Mesenchymal stem cell (in vitro differentiated cells and primary cell): Measurements from ENCODE around the gene CCDC187.

Source experiments
- DNase-seq: peaks from one replicate; pipeline ENCODE4 v3.0.0-alpha.2; 2013
- H2AFZ ChIP-seq: one replicate; pipeline ENCODE4 v1.6.1; 2013; ENCODE audit warnings: low read depth, mild to moderate bottlenecking, control low read depth, inconsistent platforms, low read length, moderate library complexity
- H2AK5ac ChIP-seq: 2 replicates; pipeline ENCODE4 v1.6.1; 2013; ENCODE audit warnings: low read length, moderate library complexity, mild to moderate bottlenecking, inconsistent platforms; ENCODE audit not compliant: severe bottlenecking
- H2BK120ac ChIP-seq: one replicate; pipeline ENCODE4 v1.6.1; 2013; ENCODE audit warnings: low read depth, mild to moderate bottlenecking, inconsistent platforms, low read length, moderate library complexity
- H2BK12ac ChIP-seq, 2 experiments: one replicate each; pipeline ENCODE4 v1.6.1; 2013; ENCODE audit warnings: inconsistent platforms in 2 of 2, low read length in 2 of 2, mild to moderate bottlenecking in 2 of 2, moderate library complexity in 2 of 2, control low read depth in 1 of 2
- H2BK15ac ChIP-seq: one replicate; pipeline ENCODE4 v1.6.1; 2013; ENCODE audit warnings: mild to moderate bottlenecking, low read depth, inconsistent platforms; ENCODE audit not compliant: poor library complexity, severe bottlenecking
- H2BK5ac ChIP-seq: 2 replicates; pipeline ENCODE4 v1.6.1; 2013; ENCODE audit warnings: low read depth, mild to moderate bottlenecking, low read length, control low read depth, inconsistent platforms; ENCODE audit not compliant: poor library complexity, severe bottlenecking
- H3K14ac ChIP-seq, 2 experiments: one replicate each; pipeline ENCODE4 v1.6.1; 2013; ENCODE audit warnings: inconsistent platforms in 2 of 2, low read length in 2 of 2, control low read depth in 1 of 2, mild to moderate bottlenecking in 1 of 2, moderate library complexity in 1 of 2
- H3K18ac ChIP-seq, 2 experiments: one replicate each; pipeline ENCODE4 v1.6.1; 2013; ENCODE audit warnings: inconsistent platforms in 2 of 2, low read length in 2 of 2, control low read depth in 1 of 2, low read depth in 1 of 2, mild to moderate bottlenecking in 1 of 2
- H3K23ac ChIP-seq, 2 experiments: one replicate each; pipeline ENCODE4 v1.6.1; 2013; ENCODE audit warnings: inconsistent platforms in 2 of 2, low read length in 2 of 2, mild to moderate bottlenecking in 2 of 2, moderate library complexity in 2 of 2, control low read depth in 1 of 2
- H3K27ac ChIP-seq: 2 replicates; pipeline ENCODE4 v1.5.1; 2013; ENCODE audit warnings: mild to moderate bottlenecking, moderate library complexity, low read length, control low read depth, inconsistent platforms; ENCODE audit not compliant: poor library complexity, severe bottlenecking
- H3K27me3 ChIP-seq, 2 experiments: 2 replicates each; pipeline versions ENCODE4 v1.6.1 to v1.7.0; 2013; ENCODE audit warnings: low read length in 2 of 2, mild to moderate bottlenecking in 2 of 2, moderate library complexity in 2 of 2, control low read depth in 1 of 2, inconsistent platforms in 1 of 2; ENCODE audit not compliant: control insufficient read depth in 1 of 2, insufficient read depth in 1 of 2
- H3K36me3 ChIP-seq, 2 experiments: 2 replicates each; pipeline versions ENCODE4 v1.6.1 to v1.7.0; 2013; ENCODE audit warnings: low read length in 2 of 2, control low read depth in 1 of 2, inconsistent platforms in 1 of 2, low read depth in 1 of 2, mild to moderate bottlenecking in 1 of 2; ENCODE audit not compliant: insufficient read depth in 2 of 2, control insufficient read depth in 1 of 2
- H3K4ac ChIP-seq, 2 experiments: one replicate each; pipeline ENCODE4 v1.6.1; 2013; ENCODE audit warnings: inconsistent platforms in 2 of 2, low read length in 2 of 2, mild to moderate bottlenecking in 2 of 2, moderate library complexity in 2 of 2, control low read depth in 1 of 2, low read depth in 1 of 2
- H3K4me1 ChIP-seq: 2 replicates; pipeline ENCODE4 v1.6.1; 2013; ENCODE audit warnings: low read depth, low read length, control low read depth; ENCODE audit not compliant: control insufficient read depth, insufficient read depth
- H3K4me2 ChIP-seq: 2 replicates; pipeline ENCODE4 v1.6.1; 2013; ENCODE audit warnings: low read length, mild to moderate bottlenecking, inconsistent platforms; ENCODE audit not compliant: poor library complexity, severe bottlenecking
- H3K4me3 ChIP-seq, 2 experiments: 2 replicates each; pipeline versions ENCODE4 v1.5.1 to v1.7.0; 2013; ENCODE audit warnings: low read length in 2 of 2, mild to moderate bottlenecking in 2 of 2, control low read depth in 1 of 2, low read depth in 1 of 2; ENCODE audit not compliant: insufficient read depth in 1 of 2
- H3K79me1 ChIP-seq: replicated peaks from 2 replicates; pipeline ENCODE4 v1.6.1; 2013; ENCODE audit warnings: mild to moderate bottlenecking, control low read depth, low read length, inconsistent platforms; ENCODE audit not compliant: poor library complexity, severe bottlenecking
- H3K9ac ChIP-seq: 2 replicates; pipeline ENCODE4 v1.7.0; 2013; ENCODE audit warnings: mild to moderate bottlenecking, low read length, moderate library complexity
- H3K9me3 ChIP-seq: 2 replicates; pipeline ENCODE4 v1.7.0; 2013; ENCODE audit warnings: mild to moderate bottlenecking, low read length; ENCODE audit not compliant: control insufficient read depth
- H4K8ac ChIP-seq: one replicate; pipeline ENCODE4 v1.6.1; 2013; ENCODE audit warnings: inconsistent platforms, mild to moderate bottlenecking, low read length, moderate library complexity
- H4K91ac ChIP-seq: one replicate; pipeline ENCODE4 v1.6.1; 2013; ENCODE audit warnings: mild to moderate bottlenecking, low read length, inconsistent platforms
- WGBS: methylation state at CpG from one replicate; pipeline ENCODE4 v1.1.7; 2013; ENCODE audit warnings: mixed read lengths; 5-methylcytosine and 5-hydroxymethylcytosine counted together

CCDC187 gene

GRCh38 chr9:136239983-136240330, 63.9 kb downstream of the CCDC187 start:
- WGBS, result 94% methylated on average over 1 of the region's 2 CpGs

GRCh38 chr9:136239135-136239982, 64.5 kb downstream of the CCDC187 start:
- no peaks in the 10 kb centered on the region for H3K27me3 ChIP-seq
- no peak overlapping the region for H2AK5ac ChIP-seq
- no peak overlapping the region for H3K4ac ChIP-seq
- peaks cover 9% of the 10 kb centered on the region for H3K4me1 ChIP-seq
- no peak overlapping the region for H2BK5ac ChIP-seq
- H3K18ac ChIP-seq, result no peak overlapping the region
- no peak overlapping the region for H3K4me2 ChIP-seq
- no peak overlapping the region for H3K9ac ChIP-seq
- peaks cover 74% of the 10 kb centered on the region for H3K79me1 ChIP-seq
- H3K4me3 ChIP-seq, result no peak overlapping the region
- no peak overlapping the region for H2BK15ac ChIP-seq
- no peak overlapping the region for H3K14ac ChIP-seq
- no peak overlapping the region for H4K8ac ChIP-seq
- no peak overlapping the region for H2AFZ ChIP-seq
- no peak overlapping the region for H3K27ac ChIP-seq
- DNase-seq, result no peak
- no peak overlapping the region for H2BK120ac ChIP-seq
- H3K23ac ChIP-seq, result no peak overlapping the region
- H3K36me3 ChIP-seq, result peaks cover 4 to 47% of the 10 kb centered on the region in 2 experiments
- no peaks in the 10 kb centered on the region for H3K9me3 ChIP-seq
- H2BK12ac ChIP-seq, result no peak overlapping the region
- WGBS, result 94% methylated on average over 25 of the region's 25 CpGs
- H4K91ac ChIP-seq, result no peak overlapping the region

More at GRCh38 chr9:136239983-136240330, 63.9 kb downstream of the CCDC187 start:
- Histone ChIP-seq H3K4me1 (peaks cover 13% of the 10 kb centered on the region), H2BK5ac (no peak overlapping the region), H3K27ac (no peak overlapping the region), H3K4me3 (no peak overlapping the region), H3K36me3 (peaks cover 4 to 41% of the 10 kb centered on the region in 2 experiments), H4K91ac (no peak overlapping the region), H2AFZ (no peak overlapping the region), H4K8ac (no peak overlapping the region), H2AK5ac (no peak overlapping the region), H2BK120ac (no peak overlapping the region), H3K4ac (no peak overlapping the region), H3K4me2 (no peak overlapping the region), H3K27me3 (no peaks in the 10 kb centered on the region), H3K23ac (no peak overlapping the region), H3K9me3 (no peaks in the 10 kb centered on the region), H2BK12ac (no peak overlapping the region), H3K14ac (no peak overlapping the region), H3K18ac (no peak overlapping the region), H2BK15ac (no peak overlapping the region), H3K79me1 (peaks cover 74% of the 10 kb centered on the region), H3K9ac (no peak overlapping the region)
- no peak for DNase-seq

- H3K4ac ChIP-seq, result no peak overlapping the region
- H2BK120ac ChIP-seq, result no peak overlapping the region
- H3K23ac ChIP-seq, result no peak overlapping the region
- H3K14ac ChIP-seq, result peak overlapping the region in 1 of 2 experiments; percentile 10
- H3K4me1 ChIP-seq, result peaks cover 6% of the 10 kb centered on the region
- DNase-seq, result no peak
- H2AK5ac ChIP-seq, result no peak overlapping the region
- WGBS, result 90% methylated on average over 12 of the region's 12 CpGs
- H3K4me2 ChIP-seq, result no peak overlapping the region
- no peak overlapping the region for H2BK15ac ChIP-seq
- H3K9me3 ChIP-seq, result no peaks in the 10 kb centered on the region
- no peak overlapping the region for H2AFZ ChIP-seq
- H3K27ac ChIP-seq, result no peak overlapping the region
- H2BK5ac ChIP-seq, result no peak overlapping the region
- H3K9ac ChIP-seq, result no peak overlapping the region
- peaks cover 4 to 57% of the 10 kb centered on the region in 2 experiments for H3K36me3 ChIP-seq
- H4K91ac ChIP-seq, result no peak overlapping the region
- H3K27me3 ChIP-seq, result no peaks in the 10 kb centered on the region
- no peak overlapping the region for H2BK12ac ChIP-seq
- H4K8ac ChIP-seq, result no peak overlapping the region
- no peak overlapping the region for H3K4me3 ChIP-seq
- H3K18ac ChIP-seq, result no peak overlapping the region
- H3K79me1 ChIP-seq, result peaks cover 74% of the 10 kb centered on the region
These were observed 65.6 kb downstream of the CCDC187 start for GRCh38 chr9:136238342-136238732.

- Histone ChIP-seq H2BK5ac (no peak overlapping the region), H2BK12ac (no peak overlapping the region), H3K4ac (no peak overlapping the region), H4K91ac (no peak overlapping the region), H3K4me1 (peaks cover 8% of the 10 kb centered on the region), H3K9me3 (no peaks in the 10 kb centered on the region), H3K79me1 (peaks cover 72% of the 10 kb centered on the region), H3K9ac (no peak overlapping the region), H4K8ac (no peak overlapping the region), H2AK5ac (no peak overlapping the region), H2AFZ (no peak overlapping the region), H3K18ac (no peak overlapping the region), H3K14ac (peak overlapping the region in 1 of 2 experiments; percentile 10), H2BK120ac (no peak overlapping the region), H3K36me3 (peaks cover 4 to 57% of the 10 kb centered on the region in 2 experiments), H3K23ac (no peak overlapping the region), H3K4me2 (no peak overlapping the region), H3K27ac (no peak overlapping the region), H2BK15ac (no peak overlapping the region), H3K4me3 (no peak overlapping the region), H3K27me3 (no peaks in the 10 kb centered on the region)
- 96% methylated on average over 32 of the region's 32 CpGs for WGBS
- no peak for DNase-seq
These were observed 66.2 kb downstream of the CCDC187 start for GRCh38 chr9:136237486-136238341.
